Prostate gland (tissue), 2 donors: ENCODE results near the gene XYLT2. TPM values are rescaled to one million over a fixed set of nuclear protein-coding genes. Genes with fewer than 3 reads are reported as not detected.

Source experiments
- DNase-seq: peaks from one replicate; pipeline ENCODE4 v3.0.0-alpha.2; 2019; ENCODE audit warnings: low spot score
- H3K27ac ChIP-seq, 2 donors: fragments of 200-600 bp; sonication (generic); 2 replicates each; pipeline ENCODE4 v1.5.1; 2017 to 2019
- H3K27me3 ChIP-seq: fragments of 200-600 bp; sonication (generic); replicated peaks from 2 replicates; pipeline ENCODE4 v1.5.1; 2019; ENCODE audit not compliant: insufficient read depth
- H3K36me3 ChIP-seq, 2 donors: fragments of 200-600 bp; sonication (generic); 1 replicate in 1 of 2; 2 replicates in 1 of 2; pipeline versions ENCODE4 v1.5.1 to v1.8.1; 2017 to 2019
- H3K4me1 ChIP-seq: fragments of 200-600 bp; sonication (generic); replicated peaks from 2 replicates; pipeline ENCODE4 v1.5.1; 2019
- H3K4me3 ChIP-seq, 2 donors: fragments of 200-600 bp; sonication (generic); 2 replicates each; pipeline ENCODE4 v1.5.1; 2017 to 2019
- H3K9me3 ChIP-seq: fragments of 200-600 bp; sonication (generic); 2 replicates; pipeline ENCODE4 v1.5.1; 2017
- POLR2A ChIP-seq: fragments of 450-650 bp; IDR thresholded peaks from one replicate; pipeline ENCODE4 v1.6.1; 2016; ENCODE audit warnings: antibody characterized with exemption, mild to moderate bottlenecking
- POLR2AphosphoS5 ChIP-seq: sonication (generic); formaldehyde crosslinking; IDR thresholded peaks from one replicate; pipeline ENCODE4 v1.6.1; 2017; ENCODE audit warnings: antibody characterized with exemption
- WGBS: methylation state at CpG from one replicate; pipeline ENCODE4 v1.1.5; 2018; 5-methylcytosine and 5-hydroxymethylcytosine counted together
- intact Hi-C: fragments of 100-400 bp; cut with DNase I; formaldehyde crosslinking; loops from one replicate; pipeline ENCODE4 v1.14.2; 2022
- total RNA-seq, 2 donors: library from RNA; depleted of rRNA; stranded (reverse); fragments of >200 nt; gene quantifications; one replicate each; pipeline ENCODE4 v1.1.0, GENCODE V29; 2016
- TF ChIP-seq, protein P1 (sequence below), 4 experiments: fragments of 200-600 bp in 2 of 4; fragments of 450-650 bp in 2 of 4; sonication (generic) in 2 of 4; IDR thresholded peaks; 1 replicate in 3 of 4; 2 replicates in 1 of 4; pipeline ENCODE4 v1.5.1; 2016 to 2019; ENCODE audit warnings: antibody characterized with exemption in 4 of 4, mild to moderate bottlenecking in 2 of 4, moderate library complexity in 2 of 4

Gene XYLT2
- total RNA-seq, 2 donors from 2014 or later = 44.8 to 49.8 TPM

DNA sequence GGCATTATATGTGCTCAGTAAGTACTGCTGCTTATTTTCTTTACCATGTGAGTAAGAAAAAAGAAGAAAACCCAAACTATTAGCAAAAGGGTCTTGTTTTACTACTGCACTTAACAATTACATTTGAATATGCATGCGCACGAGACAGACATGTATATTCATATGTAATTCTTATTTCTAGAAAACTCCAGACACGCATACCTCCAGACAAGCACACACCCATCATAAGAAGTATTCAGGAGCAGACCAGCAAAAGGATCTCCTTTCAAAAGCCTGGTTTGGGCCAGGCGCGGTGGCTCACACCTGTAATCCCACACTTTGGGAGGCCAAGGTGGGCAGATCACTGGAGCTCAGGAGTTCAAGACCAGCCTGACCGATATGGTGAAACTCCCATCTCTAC is 43.6 kb downstream of the XYLT2 start:
- Histone ChIP-seq H3K27me3 (no peaks in the 10 kb centered on the region), H3K4me1 (no peaks in the 10 kb centered on the region), H3K4me3 (no peak overlapping the region), H3K27ac (no peak overlapping the region), H3K36me3 (peaks cover 7 to 33% of the 10 kb centered on the region in 2 donors), H3K9me3 (no peaks in the 10 kb centered on the region)
- WGBS = 97% methylated on average over 6 of the region's 6 CpGs
- no peak for DNase-seq
- intact Hi-C loops = no loop called here
- TF ChIP-seq POLR2AphosphoS5 (no peak), POLR2A (no peak)
- TF ChIP-seq, protein P1, sequence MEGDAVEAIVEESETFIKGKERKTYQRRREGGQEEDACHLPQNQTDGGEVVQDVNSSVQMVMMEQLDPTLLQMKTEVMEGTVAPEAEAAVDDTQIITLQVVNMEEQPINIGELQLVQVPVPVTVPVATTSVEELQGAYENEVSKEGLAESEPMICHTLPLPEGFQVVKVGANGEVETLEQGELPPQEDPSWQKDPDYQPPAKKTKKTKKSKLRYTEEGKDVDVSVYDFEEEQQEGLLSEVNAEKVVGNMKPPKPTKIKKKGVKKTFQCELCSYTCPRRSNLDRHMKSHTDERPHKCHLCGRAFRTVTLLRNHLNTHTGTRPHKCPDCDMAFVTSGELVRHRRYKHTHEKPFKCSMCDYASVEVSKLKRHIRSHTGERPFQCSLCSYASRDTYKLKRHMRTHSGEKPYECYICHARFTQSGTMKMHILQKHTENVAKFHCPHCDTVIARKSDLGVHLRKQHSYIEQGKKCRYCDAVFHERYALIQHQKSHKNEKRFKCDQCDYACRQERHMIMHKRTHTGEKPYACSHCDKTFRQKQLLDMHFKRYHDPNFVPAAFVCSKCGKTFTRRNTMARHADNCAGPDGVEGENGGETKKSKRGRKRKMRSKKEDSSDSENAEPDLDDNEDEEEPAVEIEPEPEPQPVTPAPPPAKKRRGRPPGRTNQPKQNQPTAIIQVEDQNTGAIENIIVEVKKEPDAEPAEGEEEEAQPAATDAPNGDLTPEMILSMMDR (IDR thresholded peaks at IDR 0.05) = no peak

GRCh38 chr17:50392621-50393020 is 46.7 kb downstream of the XYLT2 start:
- WGBS = 82% methylated on average over 6 of the region's 6 CpGs
- intact Hi-C loops = no loop called here

DNA sequence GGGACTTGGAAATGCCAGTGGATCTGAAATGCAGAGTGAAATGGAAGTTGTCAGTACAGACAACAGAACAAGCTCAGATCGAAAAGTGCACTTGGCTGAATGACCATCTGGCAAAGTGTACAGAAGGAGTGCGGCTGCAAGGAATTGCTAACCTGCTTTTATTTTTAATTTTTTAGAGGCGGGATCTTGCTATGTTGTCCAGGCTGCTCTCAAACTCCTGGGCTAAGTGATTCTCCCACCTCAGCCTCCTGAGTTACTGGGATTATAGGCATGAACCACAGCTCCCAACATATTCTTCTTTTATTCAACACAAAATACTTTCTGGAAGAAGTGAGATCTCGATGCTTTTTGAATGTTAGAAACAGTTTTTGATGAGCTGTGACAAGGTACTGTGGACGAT is 47.8 kb downstream of the XYLT2 start:
- Histone ChIP-seq H3K4me1 (peaks cover 12% of the 10 kb centered on the region), H3K27ac (no peak overlapping the region), H3K9me3 (no peaks in the 10 kb centered on the region), H3K36me3 (peaks cover 7 to 28% of the 10 kb centered on the region in 2 donors), H3K4me3 (no peak overlapping the region), H3K27me3 (no peaks in the 10 kb centered on the region)
- DNase-seq = no peak
- 92% methylated on average over 5 of the region's 5 CpGs for WGBS
- intact Hi-C loops = no loop called here
- TF ChIP-seq POLR2A (no peak), POLR2AphosphoS5 (no peak)
- TF ChIP-seq, protein P1 (IDR thresholded peaks at IDR 0.05) = no peak

More at GRCh38 chr17:50392621-50393020, 46.7 kb downstream of the XYLT2 start:
- Histone ChIP-seq H3K27ac (no peak overlapping the region), H3K36me3 (peaks cover 7 to 33% of the 10 kb centered on the region in 2 donors), H3K4me3 (no peak overlapping the region), H3K27me3 (no peaks in the 10 kb centered on the region), H3K9me3 (no peaks in the 10 kb centered on the region), H3K4me1 (peaks cover 12% of the 10 kb centered on the region)
- TF ChIP-seq POLR2A = no peak
- DNase-seq = no peak

DNA sequence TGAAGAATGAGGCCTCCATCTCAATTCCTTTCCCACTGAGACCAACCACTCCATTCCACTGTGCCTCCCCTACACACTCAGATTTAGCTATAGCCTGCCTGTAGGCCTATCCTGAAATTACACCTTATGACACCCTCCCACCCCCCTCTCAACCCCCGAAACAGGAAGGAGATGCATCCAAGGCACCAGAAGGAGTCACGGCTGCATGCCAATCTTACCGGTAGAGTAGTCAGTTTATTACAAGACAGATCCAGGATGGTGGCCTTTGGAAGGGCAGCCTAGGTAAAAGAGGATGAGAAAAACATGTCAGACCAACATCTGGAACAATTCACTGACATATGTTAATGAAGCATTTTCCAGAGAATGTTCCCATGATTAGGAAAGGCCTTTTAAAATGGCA is 48.8 kb downstream of the XYLT2 start:
- Histone ChIP-seq H3K27me3 (no peaks in the 10 kb centered on the region), H3K36me3 (peaks cover 7 to 25% of the 10 kb centered on the region in 2 donors), H3K4me3 (no peak overlapping the region), H3K4me1 (peaks cover 12% of the 10 kb centered on the region), H3K9me3 (no peaks in the 10 kb centered on the region), H3K27ac (no peak overlapping the region)
- TF ChIP-seq POLR2AphosphoS5 (no peak), POLR2A (no peak)
- TF ChIP-seq, protein P1 (IDR thresholded peaks at IDR 0.05) = no peak
- 17% methylated on average over 3 of the region's 3 CpGs for WGBS
- no peak for DNase-seq
- intact Hi-C loops = no loop called here

DNA sequence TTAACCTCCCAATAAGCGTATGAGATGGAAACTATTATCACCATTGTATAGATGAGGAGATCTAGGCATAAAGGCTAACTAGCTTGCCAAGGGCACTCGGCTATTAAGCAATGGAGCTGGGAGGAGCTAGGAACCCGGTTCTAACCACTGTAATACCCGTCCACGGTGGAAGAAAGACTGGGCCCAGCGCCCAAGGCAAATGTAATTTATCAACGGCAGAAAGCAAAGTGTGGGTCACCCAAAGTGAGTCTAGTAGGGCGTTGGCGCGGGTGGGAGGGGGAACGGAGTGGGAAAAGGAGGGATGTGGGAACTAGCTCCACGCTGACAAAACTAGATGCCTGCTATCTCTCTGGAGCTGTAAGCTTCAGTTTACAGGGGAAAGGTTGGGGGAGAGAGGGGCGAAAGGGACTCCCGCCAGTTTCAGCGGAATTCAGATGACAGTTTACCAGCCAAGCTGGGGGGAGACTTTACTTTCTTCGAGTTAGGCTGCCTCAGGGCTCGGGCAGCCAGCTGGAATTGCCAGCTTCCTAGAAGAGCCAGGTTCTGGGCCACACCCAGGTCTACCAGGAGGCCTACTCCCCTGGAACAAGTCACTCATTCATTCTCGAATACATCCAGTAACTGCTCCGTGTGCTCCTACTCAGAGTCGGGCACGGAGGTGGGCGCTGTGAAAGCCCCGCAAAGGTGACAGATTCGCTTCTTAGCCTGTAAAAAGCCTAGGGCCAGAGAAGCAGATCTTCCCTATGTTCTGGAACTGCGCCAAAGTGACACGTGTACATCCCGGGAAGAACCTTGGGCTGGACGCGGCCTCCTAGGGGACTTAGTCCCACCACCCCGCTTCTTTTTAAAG is 50.6 kb downstream of the XYLT2 start:
- no peaks in the 10 kb centered on the region for H3K27me3 ChIP-seq
- H3K4me1 ChIP-seq = peaks cover 12% of the 10 kb centered on the region

More for the DNA sequence above, 50.6 kb downstream of the XYLT2 start:
- intact Hi-C loops = no loop called here
- DNase-seq = peak; percentile 35
- TF ChIP-seq POLR2AphosphoS5 (no peak), POLR2A (no peak)
- Histone ChIP-seq H3K36me3 (peaks cover 7 to 24% of the 10 kb centered on the region in 2 donors), H3K9me3 (no peaks in the 10 kb centered on the region), H3K27ac (peak overlapping the region; percentile 51 to 72), H3K4me3 (peak overlapping the region; percentile 78 to 86)
- WGBS = 4% methylated on average over 29 of the region's 30 CpGs
